ENCODE measurements around the gene F9.

- no peak for TF ChIP-seq CTCF (IDR thresholded peaks at IDR 0.05)
- TF ChIP-seq POLR2A (IDR thresholded peaks at IDR 0.05) = no peak
- no peak for TF ChIP-seq POLR2AphosphoS5 (IDR thresholded peaks at IDR 0.05)
Measured at GRCh38 chrX:139544591-139544990, 14.1 kb downstream of the F9 start.

Data from breast epithelium (tissue), 3 donors.